ENCODE data around the gene PLD2. TPM values are rescaled to one million over a fixed set of nuclear protein-coding genes. Genes with fewer than 3 reads are reported as not detected.

The PLD2 gene
- total and polyA plus RNA-seq, 9 of the 15 experiments (the other 6 are each of a cell fraction or from before 2014, with no cell fraction given), result 0.20 to 7.5 (median 3.3) TPM

- TF ChIP-seq ZNF639 (CRISPR knock-in tag; conservative IDR thresholded peaks at IDR 0.05 in 1 of 2, IDR thresholded peaks at IDR 0.05 in 1 of 2) (peak in 1 of 2 experiments; percentile 86; a peak in 2 of 4 replicates), HNRNPUL1 (IDR thresholded peaks at IDR 0.05; ENCODE audit: low read length) (no peak), ZNF668 (CRISPR knock-in tag; IDR thresholded peaks at IDR 0.05) (no peak), GABPB2 (CRISPR knock-in tag; conservative IDR thresholded peaks at IDR 0.05) (no peak), ZNF263 (CRISPR knock-in tag; IDR thresholded peaks at IDR 0.05; ENCODE audit: borderline replicate concordance) (no peak), CHD2 (IDR thresholded peaks at IDR 0.05; ENCODE audit: low read depth, low read length) (peak; percentile 91), ZNF655 (CRISPR knock-in tag; IDR thresholded peaks at IDR 0.05) (no peak), ARID3A (IDR thresholded peaks at IDR 0.05; ENCODE audit: borderline replicate concordance, low read depth, low read length) (no peak), MBD1 (CRISPR knock-in tag; IDR thresholded peaks at IDR 0.05) (no peak), KDM1A (IDR thresholded peaks at IDR 0.05) (peak in 1 of 2 experiments; percentile 36; a peak in 1 of 4 replicates), KAT2B (IDR thresholded peaks at IDR 0.05; ENCODE audit: low read depth, low read length) (no peak), ARHGAP35 (IDR thresholded peaks at IDR 0.05; ENCODE audit: partially characterized antibody) (no peak), PHF20 (IDR thresholded peaks at IDR 0.05; ENCODE audit: partially characterized antibody) (no peak), BRD9 (IDR thresholded peaks at IDR 0.05; ENCODE audit: low read depth, partially characterized antibody) (no peak), ZNF79 (CRISPR knock-in tag; IDR thresholded peaks at IDR 0.05; ENCODE audit: low read depth) (no peak), ZNF766 (CRISPR knock-in tag; conservative IDR thresholded peaks at IDR 0.05) (no peak), STAT5A (IDR thresholded peaks at IDR 0.05; ENCODE audit: borderline replicate concordance, low read length) (no peak), JUN (IDR thresholded peaks at IDR 0.05; ENCODE audit: borderline replicate concordance, low read depth, low read length) (no peak), JUN (CRISPR knock-in tag; IDR thresholded peaks at IDR 0.05; ENCODE audit: borderline replicate concordance) (no peak)
Measured at GRCh38 chr17:4833178-4833940, 26.4 kb downstream of the PLD2 start, which contains the start of gene MINK1 (continued).
